NCI-H2107 treated with DMSO at 0.1 percent for 48 hours (cell line): ENCODE results near the gene DNPEP.

Experiments
- DNase-seq: peaks from one replicate; lab custom pipeline; 2025; ENCODE audit not compliant: unreplicated experiment; lab: John Stamatoyannopoulos, UW

Gene DNPEP

DNA sequence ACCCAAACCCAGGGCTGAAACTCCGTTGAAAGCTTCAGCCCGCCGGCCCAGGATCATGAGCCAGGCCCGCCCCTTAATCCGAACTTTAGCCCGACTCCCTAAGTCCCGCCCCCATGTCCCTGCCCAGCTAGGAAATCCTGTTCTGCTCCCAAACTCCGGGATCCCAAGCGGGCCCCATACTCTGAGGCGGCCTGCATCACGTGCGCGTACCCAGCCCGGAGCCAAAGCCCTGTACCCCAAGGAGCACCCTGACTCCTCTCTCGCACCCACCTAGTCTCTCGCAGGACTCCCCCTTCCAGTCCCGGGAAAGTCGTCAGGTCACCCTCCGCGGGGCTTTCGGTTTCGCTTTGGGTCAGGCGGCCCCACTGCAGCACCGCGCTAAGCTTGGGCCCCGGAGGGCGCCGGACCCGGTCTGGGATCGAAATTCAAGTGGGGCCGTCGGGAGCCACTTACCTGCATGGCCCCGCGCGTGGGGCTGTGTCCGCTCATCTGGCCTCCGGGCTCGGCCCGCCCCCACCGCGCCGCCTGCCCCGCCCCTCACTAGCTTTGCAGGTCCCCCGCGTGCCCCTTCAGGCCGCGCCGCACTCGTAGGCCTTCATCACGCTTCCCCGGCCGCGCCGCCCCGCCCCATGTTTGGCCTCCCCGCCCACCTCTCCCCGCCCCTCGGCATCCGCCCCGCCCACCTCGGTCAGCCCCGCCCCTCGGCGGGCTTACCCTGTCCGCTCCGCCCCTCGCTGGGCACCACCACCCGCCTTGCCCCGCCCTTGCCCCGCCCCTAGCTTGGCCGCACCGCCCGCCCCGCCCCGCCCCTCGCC is at the start of gene DNPEP:
Gene DNPEP, minus strand, starts transcription at position 607 of the 815 bp plus-strand sequence. Its CDS starts 118 bp downstream, at position 489.
- peak; percentile 49 for DNase-seq

DNA sequence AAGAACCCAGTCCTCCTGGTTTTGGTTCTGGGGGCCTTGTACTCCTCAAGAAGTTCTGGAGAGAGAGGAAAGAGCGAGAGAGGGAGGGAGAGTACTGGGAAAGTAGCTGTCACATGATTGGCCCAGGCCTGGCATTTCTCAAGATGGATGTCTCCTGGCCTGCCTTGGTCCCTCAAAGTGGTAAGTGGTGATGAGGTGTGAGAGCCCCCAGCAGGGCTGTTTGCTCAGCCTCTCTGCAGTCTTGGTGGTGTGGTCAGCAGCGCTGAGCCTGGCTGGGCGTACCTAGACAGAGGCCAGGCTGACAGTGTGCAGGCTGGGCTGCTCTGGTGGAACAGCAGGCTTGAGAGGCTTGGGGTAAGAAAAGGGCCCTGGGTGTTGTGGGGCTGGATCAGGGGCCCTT is 49.4 kb upstream of the DNPEP start:
- DNase-seq: no peak

DNA sequence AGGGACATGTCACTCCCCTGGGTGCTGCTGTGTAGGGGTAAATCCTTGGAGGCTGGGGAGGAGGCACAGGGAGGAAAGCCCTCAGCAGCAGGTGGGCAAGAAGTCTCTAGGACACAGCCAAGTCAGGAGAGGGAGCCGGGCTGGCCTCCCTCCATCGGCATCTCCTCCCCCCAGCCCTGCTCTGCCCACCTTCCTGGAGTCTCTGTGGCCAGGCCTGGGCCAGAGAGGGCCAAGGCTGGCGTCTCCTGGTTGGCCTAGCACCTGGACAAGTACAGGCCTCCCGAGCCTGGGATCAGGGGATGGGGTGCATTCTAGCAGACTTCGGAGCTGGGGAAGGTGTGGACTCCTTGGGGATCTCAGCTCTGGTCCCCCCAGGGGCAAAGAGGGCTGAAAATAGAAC is 48.8 kb upstream of the DNPEP start:
- DNase-seq: no peak

DNA sequence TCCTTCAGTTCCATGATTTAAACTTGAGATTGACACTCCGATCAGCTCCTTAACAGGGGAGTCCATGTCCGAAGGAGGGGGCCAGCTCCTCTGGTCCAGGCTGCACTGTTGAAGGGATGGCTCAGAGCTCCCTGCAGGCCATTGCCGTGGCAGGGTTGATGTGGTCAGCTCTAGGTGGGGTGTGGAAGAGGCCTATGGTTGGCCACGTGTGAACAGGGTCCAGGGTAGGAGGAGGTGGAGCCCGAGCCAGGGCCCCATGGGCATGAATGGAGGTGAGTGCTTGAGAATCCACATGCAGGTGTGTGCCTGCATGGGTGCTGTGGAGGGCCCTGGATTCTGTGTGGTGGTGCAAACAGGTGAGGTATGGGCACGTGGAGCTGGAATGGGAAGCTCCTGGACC is 48.0 kb upstream of the DNPEP start:
- DNase-seq: no peak

DNA sequence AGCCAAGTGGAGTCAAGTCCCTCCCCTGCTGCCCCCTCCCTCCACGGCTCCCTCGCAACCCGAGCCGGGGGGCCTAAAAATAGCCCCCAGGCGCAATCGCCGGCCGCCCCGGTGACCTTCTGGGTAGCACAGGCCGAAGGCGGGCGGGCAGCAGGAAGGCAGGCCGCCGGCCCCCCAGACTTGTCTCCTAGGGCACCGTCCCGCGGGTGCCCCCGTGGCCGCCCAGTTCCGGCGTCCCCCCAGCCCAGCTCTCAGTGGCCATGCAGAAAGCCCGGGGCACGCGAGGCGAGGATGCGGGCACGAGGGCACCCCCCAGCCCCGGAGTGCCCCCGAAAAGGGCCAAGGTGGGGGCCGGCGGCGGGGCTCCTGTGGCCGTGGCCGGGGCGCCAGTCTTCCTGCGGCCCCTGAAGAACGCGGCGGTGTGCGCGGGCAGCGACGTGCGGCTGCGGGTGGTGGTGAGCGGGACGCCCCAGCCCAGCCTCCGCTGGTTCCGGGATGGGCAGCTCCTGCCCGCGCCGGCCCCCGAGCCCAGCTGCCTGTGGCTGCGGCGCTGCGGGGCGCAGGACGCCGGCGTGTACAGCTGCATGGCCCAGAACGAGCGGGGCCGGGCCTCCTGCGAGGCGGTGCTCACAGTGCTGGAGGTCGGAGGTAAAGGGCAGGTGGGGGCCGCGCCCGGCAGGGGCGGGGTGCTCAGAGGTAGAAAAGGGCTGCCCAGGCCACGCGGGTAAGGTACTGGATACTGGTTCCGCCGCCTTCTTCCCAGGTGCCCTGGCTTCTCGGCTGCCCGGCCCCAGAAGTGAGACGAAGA is 47.2 kb upstream of the DNPEP start, which contains the start of gene SPEG:
Gene SPEG, plus strand, starts transcription at position 126 of the 808 bp plus-strand sequence. Its CDS starts 135 bp downstream, at position 261.
- DNase-seq: no peak

DNA sequence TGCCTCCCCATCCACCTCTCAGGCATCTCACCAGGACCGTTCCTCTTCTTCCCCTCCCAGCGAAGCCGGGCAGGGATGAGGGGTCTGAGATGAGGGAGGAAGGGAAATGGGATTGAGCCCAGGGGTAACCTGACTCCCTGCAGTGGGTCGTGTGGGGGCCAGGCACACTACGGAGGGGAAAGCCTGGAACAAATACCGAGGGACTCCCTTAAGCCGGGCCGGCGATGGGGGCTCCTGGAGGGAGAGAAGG is 46.7 kb upstream of the DNPEP start:
- no peak for DNase-seq

DNA sequence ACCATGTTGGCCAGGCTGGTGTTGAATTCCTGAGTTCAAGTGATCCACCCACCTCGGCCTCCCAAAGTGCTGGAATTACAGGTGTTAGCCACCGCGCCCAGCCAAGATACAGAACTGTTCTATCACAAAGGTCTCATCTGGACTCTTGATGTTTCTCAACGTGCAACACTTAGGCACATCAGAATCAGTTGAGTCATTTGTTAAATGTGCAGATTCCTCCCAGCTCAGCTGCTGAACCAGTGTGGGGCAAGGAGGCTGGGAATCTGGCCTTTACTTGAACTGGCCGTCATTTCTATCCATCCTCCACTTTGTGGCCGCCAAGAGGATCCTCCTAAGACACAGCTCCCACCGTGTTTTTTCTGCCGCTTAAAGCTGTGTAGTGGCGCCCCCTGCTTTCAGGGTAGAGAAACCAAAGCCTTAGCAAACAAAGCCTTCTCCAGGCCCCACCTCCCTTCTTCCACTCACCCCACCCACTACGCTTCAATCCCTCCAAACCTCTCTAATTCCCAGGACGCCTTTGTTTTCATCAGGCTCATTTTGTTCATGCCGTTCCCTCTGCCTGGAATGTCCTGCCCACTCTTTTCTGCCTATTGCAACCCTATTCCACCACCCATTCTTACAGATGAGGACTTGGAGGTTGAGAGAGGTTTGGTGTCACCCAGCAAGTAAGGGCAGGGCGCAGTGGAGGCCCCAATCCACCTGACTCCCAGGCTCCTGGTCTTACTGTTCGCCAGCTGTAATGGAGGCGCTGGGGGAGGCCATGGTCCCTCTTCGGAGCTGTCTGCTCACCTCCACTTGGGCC is 46.2 kb upstream of the DNPEP start:
- no peak for DNase-seq

DNA sequence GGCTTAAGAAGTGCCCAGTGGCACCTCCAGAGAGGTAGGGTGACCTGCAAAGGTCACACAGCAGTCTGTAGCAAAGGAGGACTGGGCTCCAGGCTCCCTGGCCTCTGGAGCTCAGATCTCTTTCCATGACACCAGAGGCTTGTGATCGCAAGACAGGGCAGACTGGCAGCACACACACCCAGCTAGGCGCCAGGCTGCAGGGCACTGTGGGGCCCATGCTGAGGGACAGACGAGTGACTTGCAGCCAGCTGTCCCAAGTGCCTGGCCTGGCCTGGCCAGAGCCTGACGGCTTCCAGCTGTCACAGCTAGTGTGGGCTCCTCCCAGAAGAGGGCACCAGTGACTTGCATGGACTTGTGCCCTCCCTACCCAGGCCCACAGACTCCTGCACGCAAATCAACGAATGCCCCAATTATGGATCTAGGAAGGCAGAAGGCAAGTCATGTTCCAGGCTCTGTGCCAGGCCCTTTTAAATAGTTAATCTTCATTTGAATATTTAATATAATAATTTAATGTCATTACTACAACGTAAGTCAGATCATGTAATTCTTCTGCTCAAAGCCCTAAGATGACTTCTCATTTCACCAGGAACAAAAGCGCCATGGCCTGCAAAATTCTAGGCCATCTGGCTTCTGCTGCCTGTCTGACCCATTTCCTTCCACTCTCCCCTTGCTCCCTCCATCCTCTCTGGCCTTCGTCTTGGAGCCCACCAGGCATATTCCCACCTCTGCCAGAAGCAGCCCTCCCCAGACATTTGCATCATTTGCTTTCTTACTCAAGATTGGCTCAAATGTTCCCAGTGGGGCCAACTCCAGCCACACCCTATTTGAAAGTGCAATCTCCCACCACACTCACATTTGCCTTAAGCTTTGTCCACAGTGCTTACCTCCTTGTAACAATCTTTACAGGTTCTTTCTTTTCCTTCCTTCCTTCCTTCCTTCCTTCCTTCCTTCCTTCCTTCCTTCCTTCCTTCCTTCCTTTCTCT is 43.2 kb upstream of the DNPEP start:
- DNase-seq: no peak

DNA sequence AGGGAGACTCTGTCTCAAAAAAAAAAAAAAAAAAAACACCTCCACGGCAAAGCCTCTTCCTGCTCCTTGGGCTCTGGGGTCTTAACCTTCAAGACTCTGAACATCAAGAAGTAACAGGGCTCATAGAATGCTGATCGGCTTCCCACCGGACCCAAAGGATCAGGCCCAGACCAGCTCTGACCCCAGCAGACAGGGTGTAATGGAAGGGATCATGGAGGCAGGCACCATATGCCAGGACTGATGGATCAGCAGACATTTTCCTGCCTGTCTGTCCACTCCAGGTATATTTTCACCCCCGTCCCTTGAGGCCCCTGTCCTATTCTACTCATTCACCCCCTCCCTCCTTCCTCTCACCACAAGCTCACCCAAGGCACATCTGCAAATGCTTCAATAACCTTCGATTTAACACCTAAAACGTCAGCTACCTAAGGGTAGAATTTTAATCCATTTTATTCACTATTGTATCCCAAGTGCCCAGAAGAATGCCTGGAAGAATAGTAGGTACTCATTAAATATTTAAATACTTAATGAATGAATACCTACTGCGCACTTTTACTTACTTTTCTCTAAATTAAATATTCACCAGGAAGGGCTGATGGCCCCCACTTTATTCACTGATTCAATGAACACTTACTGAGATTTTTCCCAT is 42.4 kb upstream of the DNPEP start:
- DNase-seq: no peak

DNA sequence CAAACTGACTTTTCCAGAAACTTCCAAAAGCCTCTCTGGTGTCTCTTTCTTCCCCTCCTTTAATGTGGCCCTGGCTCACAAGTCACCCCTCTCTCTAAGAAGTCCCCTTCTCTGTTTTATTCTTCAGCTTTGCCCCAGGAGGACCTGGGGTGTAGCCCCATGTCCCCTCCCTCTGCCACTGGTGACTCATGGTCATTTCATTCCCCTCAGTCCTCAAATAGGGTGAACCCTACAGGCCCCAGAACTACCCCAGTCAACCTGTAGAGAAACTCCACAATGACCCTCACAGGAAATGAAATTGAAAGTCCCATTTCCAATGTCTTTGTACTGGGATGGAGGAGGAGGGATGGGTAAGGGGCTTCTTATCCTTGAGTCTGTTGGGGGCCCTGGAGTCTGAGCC is 40.8 kb upstream of the DNPEP start:
- DNase-seq: no peak

DNA sequence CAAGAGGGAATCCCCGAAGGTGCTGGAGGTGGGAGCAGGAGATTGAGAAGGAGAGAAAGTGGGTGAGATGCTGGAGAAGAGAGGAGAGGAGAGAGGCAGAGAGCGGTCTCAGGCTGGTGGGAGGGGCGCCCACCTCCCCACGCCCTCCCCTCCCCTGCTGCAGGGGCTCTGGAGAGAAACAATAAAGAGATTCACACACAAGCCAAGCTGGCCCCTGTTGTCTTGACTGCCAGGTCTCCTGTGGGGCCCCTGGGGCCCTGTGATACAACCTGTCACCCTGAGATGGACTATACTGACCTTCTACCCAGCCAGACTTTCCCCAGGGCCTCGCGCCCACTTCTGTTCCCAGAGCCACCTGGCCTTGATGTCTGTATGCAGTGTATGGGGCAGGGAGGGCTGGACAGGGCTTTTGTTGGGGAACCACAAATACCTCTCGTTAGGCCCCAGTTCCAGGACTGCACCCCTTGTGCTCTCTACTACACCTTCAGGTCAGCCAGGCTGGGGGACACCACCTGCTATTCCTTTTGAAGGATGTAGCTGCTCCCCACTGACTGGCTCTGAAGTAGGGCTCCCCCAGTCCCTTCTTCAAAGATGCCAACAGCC is 38.9 kb upstream of the DNPEP start:
- no peak for DNase-seq

DNA sequence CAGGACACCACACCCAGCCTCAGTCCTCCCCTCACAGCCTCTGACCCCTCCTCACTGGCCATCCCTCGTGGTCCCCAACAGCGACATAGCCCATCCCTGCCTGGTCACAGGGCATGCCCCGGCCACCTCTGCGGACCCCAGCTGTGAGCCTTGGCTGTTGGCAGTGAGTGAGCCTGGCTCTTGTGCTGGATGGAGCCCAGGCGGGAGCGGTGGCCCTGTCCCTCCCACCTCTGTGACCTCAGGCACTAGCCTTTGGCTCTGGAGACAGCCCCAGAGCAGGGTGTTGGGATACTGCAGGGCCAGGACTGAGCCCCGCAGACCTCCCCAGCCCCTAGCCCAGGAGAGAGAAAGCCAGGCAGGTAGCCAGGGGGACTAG is 38.3 kb upstream of the DNPEP start:
- no peak for DNase-seq

DNA sequence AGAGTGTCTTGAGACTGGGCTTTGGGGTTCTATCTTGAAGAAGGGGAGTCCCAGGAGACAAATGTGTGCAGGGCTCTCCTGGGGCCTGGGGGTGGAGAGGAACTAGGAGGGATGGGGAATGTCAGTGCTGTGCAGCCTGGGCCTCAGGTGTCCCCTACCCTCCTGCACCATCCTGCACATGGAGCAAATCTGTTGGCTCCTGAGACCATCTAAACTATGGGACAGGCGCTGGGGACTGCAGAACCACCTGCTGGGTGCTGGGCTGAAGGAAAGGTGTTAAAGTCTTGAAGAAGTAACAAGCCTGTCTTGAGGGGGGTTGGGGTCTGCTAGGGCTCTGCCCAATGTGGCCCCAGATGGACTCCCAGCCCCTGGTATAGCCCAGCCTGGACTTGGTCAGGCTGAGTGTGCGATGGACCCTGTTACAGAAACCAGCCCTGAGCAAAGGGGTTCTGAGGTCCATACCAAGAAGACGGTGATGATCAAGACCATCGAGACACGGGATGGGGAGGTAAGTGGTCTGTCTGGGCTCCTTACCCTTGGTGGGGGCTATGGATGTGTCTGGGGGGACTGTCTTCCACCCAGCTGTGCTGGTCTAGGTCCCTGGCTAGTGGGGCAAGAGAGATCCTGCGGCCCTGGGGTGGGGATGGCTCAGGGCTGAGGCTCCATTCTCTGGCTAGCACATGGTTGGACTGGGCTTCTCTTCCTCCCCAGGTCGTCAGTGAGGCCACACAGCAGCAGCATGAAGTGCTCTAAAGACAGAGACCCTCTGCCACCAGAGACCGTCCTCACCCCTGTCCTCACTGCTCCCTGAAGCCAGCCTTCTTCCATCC is 37.7 kb upstream of the DNPEP start:
- DNase-seq: no peak

DNA sequence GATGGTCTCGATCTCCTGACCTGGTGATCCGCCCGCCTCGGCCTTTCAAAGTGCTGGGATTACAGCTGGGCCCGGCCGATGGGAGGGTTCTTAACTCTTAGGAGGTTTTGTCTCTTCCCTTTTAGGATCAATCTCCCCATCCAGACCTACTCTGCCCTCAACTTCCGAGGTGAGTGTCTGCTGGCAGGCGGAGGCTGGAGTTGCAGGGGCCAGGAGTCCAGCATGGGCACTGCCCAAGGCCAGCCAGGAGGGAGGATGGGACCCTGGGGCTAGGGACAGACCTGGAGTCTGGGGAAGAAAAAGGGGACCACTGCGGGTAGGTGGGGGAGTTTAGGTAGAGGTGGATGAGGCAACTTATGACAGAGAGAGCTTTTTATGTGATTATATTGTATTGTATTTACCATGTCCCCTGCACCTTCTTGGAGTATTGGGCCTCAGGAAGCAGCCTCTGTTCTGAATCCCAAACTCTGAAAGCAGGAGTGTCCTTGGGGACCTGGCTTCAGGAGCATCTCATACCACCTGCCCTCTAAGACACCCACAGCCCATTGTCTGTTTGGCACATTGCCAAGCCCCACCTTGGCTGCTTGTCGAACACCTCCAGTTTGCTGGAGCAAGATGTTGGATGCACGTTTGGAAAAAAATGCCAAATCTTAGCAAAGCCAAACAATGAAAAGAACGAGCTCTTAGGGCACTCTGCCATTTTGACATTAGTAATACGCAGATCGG is 36.1 kb upstream of the DNPEP start:
- DNase-seq: no peak

DNA sequence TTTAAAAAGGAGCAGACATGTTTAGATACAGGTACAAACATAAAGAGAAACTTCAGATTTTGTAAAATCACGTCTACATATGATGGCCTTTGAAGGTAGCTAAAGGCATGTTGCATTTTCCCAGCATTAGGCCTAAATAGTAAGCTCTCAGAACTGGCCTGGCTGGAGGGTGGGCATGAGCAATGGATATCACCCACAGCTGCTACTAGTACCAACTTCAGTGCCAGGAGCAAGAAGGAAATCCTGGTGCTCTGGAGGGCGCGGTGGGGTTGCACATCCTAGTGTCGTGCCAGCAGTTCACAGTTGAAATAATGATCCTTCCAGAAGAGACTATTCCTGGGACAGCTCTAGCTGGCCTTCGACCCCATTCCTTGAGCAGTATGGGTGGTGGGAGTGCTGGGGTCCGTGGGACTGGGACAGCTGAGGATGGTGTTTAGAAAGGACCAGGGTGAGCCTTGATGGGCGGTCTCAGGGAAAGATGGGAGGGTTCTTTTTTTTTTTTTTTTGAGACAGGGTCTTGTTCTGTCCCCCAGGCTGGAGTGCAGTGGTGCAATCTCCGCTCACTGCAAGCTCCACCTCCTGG is 35.3 kb upstream of the DNPEP start:
- DNase-seq: no peak

DNA sequence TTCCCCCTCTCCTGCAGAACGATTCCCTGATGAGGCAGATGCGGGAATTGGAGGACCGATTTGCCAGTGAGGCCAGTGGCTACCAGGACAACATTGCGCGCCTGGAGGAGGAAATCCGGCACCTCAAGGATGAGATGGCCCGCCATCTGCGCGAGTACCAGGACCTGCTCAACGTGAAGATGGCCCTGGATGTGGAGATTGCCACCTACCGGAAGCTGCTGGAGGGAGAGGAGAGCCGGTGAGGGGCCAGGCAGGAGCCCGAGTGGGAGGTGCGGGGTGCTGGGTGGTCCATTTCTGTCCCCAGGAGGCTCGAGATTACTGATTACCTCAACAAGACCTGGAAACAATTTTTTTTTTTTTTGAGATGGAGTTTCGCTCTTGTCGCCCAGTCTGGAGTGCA is 33.6 kb upstream of the DNPEP start:
- DNase-seq: no peak

DNA sequence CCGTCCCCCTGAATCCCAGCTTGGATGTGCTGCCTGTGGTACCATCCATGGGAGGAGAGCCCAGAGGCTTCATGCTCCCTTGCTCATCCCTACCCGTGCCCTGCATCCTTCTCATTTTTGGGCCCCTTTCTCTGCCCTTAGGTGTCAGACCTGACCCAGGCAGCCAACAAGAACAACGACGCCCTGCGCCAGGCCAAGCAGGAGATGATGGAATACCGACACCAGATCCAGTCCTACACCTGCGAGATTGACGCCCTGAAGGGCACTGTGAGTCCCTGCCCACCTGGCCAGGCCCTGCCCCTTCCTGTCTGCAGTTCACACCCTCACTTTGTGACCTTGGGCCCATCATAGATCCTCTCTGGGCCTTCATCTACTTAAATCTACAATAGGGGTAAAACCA is 33.0 kb upstream of the DNPEP start:
- no peak for DNase-seq
